COLO668 (cell line): ENCODE data around the gene GUK1.

Experiments used
- DNase-seq: peaks from one replicate; lab custom pipeline; 2025; ENCODE audit not compliant: unreplicated experiment; lab: John Stamatoyannopoulos, UW

Gene GUK1

DNA sequence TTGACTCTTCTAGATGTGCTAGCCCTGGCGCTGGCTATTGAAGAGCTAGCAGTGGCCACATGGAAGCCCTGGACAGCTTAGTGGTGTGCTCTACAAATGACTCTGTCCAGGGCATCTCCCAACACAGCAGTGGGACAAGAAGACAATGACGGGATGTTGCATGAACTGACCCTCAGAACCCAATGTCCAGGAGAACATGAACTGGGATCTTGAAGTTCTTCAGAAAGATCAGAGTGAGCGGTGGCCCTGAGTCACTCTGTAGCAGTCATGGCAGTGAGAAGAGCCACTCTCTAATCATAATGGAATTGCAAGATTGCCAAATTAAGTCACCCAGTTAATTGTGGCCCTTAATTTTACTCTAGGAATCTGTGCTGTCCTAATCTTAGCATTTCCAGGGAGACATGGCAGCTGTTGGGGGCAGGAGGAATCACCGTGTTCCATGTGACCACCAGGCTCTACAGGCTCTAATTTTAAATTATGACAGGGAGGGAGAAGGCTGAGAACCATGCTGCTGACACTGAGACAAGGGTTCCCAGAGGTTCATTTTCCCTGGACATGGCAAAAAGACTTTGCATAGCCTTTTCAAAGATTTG is 57.6 kb downstream of the GUK1 start:
- no peak for DNase-seq
